Measurements from ENCODE around the gene DDX39A.
"Not testable (repeated sequence)": the region's sequence is repeated elsewhere in the genome, so short reads cannot be mapped to it uniquely, and the experiment has no call there.

Gene DDX39A

GRCh38 chr19:14419106-14419813 lies at the start of gene DDX39A:
Gene DDX39A, minus strand, starts transcription at chr19:14419341. Its CDS starts 6,121 bp downstream, at chr19:14413220.
- peak; percentile 99 for DNase-seq

DNA sequence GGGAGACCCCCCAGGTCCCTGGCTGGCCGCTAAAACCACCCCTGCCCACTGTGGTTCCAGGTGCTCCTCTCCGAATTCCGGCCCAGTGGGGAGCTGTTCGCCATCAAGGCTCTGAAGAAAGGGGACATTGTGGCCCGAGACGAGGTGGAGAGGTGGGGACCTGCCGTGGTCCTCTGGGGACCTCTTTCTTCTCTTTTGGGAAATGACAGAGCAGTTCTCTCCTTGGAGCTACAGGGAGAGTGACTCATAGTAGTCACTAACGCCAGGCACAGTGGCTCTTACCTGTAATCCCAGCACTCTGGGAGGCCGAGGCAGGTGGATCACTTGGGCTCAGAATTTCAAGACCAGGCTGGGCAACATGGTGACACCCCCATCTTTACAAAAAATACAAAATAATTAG lies 48.7 kb upstream of the DDX39A start:
- DNase-seq: no peak

DNA sequence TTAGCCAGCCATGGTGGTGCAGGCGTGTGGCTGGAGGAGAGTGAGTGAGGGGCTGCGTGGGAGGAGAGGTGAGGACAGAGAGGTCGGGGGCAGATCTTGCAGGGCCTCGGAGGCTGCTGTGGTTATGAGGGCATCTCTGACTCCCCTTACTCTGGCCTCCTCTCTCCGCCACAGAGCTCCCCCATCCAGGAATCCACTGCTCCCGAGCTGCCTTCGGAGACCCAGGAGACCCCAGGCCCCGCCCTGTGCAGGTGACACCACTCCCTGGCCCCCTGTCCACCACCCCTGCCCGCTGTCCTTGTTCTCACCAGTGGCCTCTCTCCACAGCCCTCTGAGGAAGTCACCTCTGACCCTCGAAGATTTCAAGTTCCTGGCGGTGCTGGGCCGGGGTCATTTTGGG lies 48.2 kb upstream of the DDX39A start:
- no peak for DNase-seq

- DNase-seq: no peak
These were observed 44.6 kb upstream of the DDX39A start for GRCh38 chr19:14463747-14464146.

DNA sequence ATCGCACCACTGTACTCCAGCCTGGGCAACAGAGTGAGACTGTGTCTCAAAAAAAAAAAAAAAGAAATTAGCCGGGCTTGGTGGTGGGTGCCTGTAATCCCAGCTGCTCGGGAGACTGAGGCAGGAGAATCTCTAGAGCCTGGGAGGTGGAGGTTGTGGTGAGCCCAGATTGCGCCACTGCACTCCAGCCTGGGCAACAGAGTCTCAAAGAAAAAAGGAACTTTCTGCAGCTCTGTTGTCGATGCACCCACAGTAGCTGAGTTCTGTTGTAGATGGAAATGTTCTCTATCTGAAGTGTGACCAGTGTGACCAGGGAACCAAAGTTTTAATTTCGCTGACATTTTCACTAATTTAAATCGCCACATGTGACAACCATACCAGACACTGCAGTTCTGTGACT lies 43.3 kb upstream of the DDX39A start:
- not testable (repeated sequence) for DNase-seq

GRCh38 chr19:14460935-14461334 lies 41.8 kb upstream of the DDX39A start:
- DNase-seq: no peak

GRCh38 chr19:14459703-14460102 lies 40.6 kb upstream of the DDX39A start:
- peak; percentile 62 for DNase-seq

DNA sequence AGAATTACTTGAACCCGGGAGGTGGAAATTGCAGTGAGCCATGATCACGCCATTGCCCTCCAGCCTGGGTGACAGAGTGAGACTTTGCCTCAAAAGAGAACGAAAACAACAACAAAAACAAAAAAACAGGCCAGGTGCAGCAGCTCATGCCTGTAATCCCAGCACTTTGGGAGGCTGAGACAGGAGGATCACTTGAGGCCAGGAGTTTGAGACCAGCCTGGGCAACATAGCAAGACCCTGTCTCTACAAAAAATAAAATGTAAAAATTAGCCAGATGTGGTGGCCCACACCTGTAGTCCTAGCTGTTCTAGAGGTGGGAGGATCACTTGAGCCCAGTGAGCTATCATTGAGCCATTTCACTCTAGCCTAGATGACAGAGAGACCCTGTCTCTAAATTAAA lies 33.2 kb upstream of the DDX39A start:
- not testable (repeated sequence) for DNase-seq

DNA sequence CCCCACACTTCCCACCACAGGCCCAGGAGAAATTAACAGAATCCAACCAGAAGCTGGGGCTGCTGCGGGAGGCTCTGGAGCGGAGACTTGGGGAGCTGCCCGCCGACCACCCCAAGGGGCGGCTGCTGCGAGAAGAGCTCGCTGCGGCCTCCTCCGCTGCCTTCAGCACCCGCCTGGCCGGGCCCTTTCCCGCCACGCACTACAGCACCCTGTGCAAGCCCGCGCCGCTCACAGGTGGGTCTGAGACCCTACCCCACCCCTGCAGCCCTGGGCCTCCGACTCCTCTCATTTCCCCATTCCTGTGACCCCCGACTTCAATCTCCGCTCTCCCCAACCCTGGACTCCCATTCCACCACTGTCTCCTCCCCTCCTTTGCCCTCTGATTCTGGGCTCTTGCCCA lies 31.7 kb upstream of the DDX39A start:
- DNase-seq: no peak

- DNase-seq: peak; percentile 79
These were observed 31.2 kb upstream of the DDX39A start for GRCh38 chr19:14450168-14450874.

DNA sequence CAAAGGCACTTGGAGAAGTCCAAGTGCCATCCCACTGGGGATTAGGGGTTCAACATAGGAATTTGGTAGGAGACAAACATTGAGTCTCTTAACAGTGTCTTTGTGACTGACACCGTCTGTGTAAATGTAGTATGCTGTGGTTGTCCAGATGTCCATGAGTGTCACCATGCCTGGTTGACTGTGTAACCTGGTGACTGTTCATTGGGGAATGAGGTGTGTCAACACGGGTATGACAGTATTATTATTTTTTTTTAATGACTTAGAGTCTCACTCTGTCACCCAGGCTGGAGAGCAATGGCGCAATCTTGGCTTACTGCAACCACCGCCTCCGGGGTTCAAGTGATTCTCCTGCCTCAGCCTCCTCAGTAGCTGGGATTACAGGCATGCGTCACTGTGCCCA lies 30.2 kb upstream of the DDX39A start:
- DNase-seq: no peak

GRCh38 chr19:14446336-14447036 lies 27.3 kb upstream of the DDX39A start:
- no peak for DNase-seq

DNA sequence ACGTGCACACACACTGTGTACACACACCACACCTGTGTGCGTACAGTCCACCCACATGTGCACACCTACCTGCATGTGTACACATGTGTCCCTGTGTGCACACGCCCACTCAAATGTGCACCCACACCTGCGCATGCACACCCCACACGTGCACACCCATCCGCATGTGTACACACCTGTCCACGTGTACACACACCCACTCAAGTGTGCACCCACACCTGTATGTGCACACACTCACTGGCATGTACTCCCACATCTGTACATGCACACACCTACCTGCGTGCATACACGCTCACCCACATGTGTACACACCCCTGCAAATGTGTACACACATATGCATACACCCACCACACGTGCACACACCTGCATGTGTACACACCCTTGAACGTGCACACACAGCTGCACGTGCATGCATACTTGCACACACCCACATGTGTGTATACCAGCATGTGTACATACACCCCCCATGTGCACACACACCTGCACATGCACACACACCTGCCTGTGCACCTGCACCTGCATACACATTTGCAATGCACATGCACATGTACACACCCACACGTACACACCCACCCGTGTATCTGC lies 24.6 kb upstream of the DDX39A start:
- DNase-seq: no peak

DNA sequence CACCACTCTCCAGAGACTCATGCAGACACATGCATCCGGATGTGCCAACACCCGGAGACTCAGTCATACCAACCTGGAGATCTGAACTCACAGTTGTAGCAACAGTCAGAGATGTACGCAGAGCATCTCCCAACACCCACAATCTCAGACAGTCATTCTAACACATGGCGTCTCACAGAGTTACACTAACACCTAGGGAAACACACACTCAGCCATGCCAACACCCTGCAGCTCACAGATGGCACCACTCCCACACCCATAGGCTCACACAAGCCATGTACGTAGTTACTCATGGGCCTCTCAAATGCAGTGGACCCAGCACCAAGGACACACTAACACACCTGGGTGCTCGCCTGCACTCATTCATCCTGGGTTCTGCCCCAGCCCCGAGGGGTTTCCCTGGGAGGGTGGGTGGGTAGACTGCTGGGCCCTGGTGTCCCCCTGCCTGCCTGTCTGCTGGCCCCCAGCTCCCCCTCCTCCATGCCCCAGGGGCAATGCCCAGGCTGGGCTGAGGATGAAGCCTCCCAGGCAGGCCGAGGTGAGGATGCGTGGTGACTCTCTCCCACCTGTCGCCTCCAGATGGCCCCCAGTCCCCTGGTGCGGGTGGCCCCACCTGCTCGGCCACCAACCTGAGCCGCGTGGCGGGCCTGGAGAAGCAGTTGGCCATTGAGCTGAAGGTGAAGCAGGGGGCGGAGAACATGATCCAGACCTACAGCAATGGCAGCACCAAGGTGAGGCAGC lies 23.9 kb upstream of the DDX39A start:
- no peak for DNase-seq

- no peak for DNase-seq
These were observed 22.1 kb upstream of the DDX39A start for GRCh38 chr19:14441041-14441938.

DNA sequence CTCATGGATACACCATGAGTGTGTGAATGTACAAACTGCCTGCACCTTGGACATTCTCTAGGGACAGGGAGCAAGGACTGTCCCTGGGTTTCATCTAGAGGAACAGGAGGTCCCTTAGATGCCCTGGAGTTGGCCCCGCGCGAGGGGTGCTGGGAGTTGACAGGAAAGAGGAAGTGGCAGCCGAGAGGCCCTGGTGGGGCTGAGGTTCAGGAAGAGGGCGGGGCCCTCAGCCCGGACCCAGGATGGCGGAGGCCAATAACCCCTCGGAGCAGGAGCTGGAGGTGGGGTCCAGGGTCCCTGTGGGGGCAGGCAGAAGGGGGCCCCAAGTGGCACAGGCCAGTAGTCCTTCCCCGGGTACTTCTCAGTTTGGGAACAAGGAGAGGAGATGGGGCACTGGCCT lies 20.9 kb upstream of the DDX39A start:
- peak; percentile 81 for DNase-seq

- DNase-seq: no peak
These were observed 19.9 kb upstream of the DDX39A start for GRCh38 chr19:14439014-14439413.

DNA sequence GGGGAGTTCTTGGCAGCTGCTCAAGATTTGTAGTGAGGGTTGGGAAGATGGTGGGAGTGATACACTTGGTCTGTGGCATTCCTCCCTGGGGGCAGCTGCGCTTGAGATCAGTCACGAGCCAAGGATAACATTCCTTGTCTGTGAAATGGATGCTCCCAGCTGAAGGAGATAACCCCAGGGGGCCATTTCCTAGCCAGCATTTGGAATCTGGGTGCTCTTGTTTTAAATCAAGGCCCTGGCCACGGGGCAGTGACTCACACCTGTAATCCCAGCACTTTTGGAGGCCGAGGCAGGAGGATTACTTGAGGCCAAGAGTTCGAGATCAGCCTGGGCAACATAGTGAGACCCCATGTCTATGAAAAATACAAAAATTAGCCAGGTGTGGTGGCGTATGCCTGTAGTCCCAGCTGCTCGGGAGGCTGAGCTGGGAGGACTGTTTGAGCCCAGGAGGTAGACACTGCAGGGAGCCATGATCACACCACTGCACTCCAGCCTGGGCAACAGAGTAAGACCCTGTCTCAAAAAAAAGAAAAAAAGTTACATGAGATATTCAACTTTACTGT lies 18.5 kb upstream of the DDX39A start:
- no peak for DNase-seq

DNA sequence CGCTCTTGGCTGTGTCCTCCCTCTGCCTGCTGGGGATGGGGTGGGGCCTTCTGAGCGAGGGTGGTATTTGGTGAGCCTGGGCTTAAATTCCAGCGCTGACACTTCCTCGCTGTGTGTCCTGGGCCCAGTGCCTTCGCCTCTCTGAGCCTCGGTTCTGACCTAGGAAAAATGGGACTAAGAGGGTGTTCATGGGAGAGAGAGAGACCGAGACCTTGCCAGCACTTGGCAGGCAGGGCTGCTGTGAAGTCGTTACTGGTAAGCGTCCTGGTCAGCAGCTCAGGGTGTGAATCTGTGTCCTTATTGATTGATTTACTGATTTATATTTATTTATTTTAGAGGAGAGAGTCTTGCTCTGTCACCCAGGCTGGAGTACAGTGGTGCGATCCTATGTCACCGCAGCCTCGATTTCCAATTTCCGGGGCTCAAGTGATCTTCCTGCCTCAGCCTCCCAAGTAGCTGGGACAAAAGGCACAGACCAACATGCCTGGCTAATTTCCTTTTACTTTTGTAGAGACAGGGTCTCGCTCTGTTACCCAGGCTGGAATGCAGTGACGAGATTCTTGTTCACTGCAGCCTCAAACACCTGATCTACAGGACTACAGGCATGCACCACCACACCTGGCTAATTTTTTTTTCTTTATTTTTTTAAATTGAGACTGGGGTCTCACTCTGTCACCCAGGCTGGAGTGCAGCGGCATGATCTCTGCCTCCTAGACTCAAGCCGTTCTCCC lies 16.3 kb upstream of the DDX39A start:
- no peak for DNase-seq

DNA sequence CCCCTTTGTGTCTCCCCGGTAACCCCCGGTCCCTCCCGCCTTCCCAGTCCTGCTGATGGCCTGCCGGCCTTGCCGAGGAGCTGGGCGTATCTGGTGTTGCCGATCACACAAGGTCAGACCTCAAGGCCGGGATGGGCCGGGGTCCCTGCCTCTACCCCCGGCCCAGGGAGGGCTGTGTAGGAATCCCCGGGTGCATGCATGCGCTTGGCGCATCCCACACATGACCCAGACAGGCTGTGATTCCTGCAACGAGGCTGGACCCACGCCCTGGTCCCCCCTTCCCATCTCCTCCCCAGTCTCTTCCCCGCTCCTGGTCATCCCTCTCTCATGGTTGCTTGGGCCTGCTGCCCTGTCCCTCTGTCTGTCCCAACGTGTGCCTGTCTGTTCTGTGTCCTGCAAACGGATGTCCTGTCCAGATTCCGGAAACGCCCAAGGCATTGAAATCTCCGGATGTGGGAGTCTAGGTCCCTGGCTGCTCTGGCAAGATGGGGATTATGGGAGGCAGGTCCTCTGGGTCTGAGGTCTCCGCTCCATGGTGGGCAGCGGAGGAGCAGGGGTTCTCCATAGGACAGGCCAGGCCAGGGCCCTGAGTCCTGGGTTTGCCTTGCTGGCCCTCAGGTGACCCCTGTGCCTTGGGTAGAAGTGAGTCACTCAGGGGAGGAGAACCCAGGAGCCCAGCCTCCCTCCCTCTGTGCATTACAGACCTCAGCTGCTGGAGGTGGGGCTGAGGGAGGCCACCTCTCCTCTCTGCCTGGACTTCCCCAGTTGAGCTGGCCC lies 15.6 kb upstream of the DDX39A start:
- DNase-seq: peak; percentile 76

Measured in CD4-positive, alpha-beta T cell treated with Interleukin-15 for 1 hour (primary cell).